Stimulated activated naive CD8-positive, alpha-beta T cell treated with anti-CD3 and anti-CD28 coated beads, Interleukin-15, Interleukin-2, amounts not matched to agents 100 U/mL and 50 U/mL, for 24 hours (primary cell): ENCODE measurements around the gene SLC1A2.

Experiments
- ATAC-seq: fragments of 150-1000 bp; cut with Tn5 transposase; one replicate; pipeline ENCODE4 v1.10.0; 2021
- DNase-seq: peaks from one replicate; pipeline ENCODE4 v3.0.0; 2021

Gene SLC1A2

DNA sequence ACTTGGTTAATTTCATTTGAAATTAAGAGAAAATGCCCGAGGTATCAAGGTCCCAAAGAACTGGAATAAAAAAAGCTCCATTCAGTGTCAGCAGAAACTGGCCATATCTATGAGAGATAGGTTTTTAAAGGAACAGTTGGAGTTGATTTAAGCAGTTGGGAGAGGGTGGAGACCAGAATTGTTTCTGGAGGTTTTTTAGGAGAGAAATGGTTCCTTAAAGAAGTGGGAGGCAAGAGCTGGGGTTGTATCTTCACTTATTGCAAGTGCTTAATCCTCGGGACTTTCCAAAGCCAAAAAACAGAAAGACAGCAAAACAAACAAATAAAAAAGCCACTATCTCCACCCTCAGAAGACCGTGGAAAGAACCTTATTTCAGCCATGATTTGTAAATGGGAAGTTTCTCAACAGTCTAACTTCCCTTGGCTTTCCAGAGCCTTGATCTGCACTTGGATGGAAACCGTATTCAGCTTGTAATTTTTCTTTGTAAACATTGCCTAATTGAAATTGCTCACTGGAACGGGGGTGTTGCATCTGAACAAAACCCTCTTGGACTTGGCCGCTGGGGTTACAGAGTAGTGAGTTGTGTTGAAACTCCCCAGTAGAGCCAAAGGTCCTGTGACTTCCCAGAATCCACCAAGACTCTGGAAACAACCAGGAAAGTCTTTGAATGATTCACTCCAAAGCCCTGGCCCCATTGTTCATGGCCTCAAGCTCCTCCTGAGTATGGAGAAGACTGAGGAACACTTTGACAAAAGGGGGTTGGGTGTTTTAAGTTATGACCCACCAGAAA lies 115.6 kb downstream of the SLC1A2 start:
- ATAC-seq (no peak), DNase-seq (no peak)

DNA sequence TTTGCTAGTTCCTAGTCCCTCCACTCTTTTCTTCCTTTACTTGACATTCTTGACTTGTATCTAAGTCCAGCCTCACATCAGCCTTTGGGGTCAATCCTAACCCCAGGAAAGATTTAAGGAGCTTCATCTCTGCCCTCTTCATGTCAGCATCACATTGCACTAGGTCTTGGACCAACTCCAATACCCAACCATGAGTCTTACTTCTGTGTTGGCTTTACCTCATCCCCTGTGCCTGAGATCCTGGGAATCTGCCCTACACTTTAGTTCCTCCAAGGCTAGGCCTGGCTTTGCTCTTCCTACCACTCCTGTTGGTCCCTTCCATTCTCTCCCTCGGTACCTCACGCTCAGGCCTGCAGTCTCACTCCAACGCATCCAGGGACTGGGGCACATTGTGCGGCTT lies 117.0 kb downstream of the SLC1A2 start:
- DNase-seq, result no peak
- ATAC-seq, result no peak

DNA sequence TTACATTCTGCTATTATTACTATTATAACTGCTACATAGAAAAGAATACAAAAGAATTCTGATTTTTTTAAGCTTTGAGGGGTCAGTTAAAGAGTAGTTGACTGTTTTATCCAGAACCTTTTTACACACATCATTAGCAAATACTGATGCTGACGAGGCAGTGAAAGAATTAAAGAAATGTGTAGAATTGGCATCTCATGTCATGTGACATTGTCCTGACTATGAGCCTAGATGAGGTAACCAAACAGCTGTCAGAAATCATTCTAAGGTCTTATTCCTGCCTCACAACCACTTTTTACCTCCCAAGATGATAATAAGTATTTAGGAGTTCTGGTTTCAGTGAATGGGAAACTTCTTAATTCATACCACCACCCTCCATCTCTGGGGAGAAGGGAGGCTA lies 121.0 kb downstream of the SLC1A2 start:
- ATAC-seq (no peak), DNase-seq (no peak)

DNA sequence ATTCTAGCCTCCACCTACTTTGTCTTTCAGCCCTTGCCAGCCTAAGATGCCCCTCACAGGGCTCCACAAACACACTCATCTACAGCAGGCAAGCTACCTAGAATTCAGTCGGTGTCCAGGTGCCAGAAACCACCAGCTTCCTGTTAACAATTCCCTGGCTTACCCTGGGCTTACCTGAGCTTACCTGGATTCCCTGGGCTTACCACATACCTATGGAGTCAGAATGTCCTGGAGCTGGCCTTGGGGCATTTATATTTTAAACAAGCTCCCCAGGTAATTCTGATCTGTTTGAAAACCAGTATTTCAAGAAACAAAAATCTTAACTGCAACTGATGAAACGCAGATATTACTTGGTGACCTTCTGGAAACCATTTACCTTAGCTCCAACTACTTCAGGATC lies 123.6 kb downstream of the SLC1A2 start:
- no peak for ATAC-seq
- no peak for DNase-seq

DNA sequence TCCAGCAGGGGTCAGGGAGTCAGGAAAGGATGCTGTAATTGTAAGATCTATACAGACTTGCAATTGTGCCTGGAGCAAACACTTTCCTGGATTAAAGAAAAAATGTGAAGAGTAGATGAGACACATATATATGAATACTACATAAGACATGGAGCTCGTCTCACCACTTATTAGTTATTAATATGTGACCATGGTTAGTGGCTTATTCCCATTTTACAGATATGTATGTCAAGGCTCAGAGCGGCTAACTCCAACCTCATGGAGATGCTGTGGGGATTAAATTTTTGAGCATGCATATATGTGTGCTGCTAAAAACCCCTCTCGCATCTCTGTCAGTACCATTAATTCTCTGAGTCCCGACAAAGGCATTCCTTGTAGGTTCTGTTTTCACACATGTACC lies 125.7 kb downstream of the SLC1A2 start:
- ATAC-seq, result no peak
- no peak for DNase-seq

DNA sequence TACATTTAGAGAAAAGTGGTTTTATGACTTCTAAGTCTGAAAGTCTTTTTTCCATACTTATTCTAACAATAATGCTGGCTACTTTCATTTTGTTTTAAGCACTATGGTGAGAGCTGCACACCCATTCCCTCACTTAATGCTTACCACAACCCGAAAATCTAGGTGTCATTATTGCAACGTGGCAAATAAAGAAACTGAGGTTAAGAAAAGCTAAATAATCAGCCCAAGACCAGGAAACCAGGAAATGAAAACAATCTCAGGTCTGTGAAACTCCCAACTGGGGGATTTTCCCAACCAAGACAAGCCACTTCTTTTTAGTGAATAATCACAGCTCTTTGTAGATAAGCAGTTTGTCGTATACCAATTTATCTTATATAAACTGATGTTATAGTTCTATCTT lies 126.3 kb downstream of the SLC1A2 start:
- DNase-seq (no peak), ATAC-seq (peak; percentile 48)

DNA sequence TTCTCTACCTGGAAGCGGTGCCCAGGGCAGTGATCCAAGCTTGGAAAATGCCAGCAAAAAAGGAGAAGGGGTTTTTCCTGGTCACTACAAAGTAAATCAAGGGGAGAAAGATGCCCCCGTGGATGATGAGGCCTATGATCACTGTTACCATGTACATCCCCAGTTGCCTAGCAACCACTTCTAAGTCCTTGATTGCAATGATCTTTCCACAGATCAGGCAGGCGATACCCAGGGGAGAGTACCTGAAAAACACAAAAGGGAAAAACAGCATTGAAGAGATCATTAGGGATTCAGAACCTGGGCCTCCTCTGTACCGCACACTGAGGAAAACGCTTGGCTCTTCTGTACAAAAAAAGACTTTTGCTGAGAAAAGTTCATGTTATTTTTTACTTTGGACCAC lies 127.1 kb downstream of the SLC1A2 start:
- ATAC-seq, result peak; percentile 84
- peak; percentile 32 for DNase-seq

DNA sequence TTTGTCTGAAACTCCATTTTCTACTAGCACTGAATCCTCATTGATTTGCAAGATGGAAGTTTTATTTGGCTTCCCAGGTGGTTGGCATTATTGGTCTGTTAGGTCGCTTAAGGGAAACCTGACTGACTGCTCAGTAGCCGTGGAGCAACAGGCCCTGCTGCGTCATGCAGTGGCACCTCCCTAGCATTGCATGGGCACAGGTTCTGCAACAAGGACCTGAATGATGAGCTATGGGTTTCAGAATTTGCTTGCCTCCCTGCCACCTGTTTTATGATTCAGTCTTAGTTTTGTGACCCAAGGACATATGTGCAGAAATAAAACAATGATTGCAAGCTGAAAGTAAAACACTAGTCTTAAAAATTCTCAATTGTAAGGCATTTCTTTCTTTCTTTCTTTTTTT lies 128.5 kb downstream of the SLC1A2 start:
- DNase-seq, result no peak
- ATAC-seq, result no peak

DNA sequence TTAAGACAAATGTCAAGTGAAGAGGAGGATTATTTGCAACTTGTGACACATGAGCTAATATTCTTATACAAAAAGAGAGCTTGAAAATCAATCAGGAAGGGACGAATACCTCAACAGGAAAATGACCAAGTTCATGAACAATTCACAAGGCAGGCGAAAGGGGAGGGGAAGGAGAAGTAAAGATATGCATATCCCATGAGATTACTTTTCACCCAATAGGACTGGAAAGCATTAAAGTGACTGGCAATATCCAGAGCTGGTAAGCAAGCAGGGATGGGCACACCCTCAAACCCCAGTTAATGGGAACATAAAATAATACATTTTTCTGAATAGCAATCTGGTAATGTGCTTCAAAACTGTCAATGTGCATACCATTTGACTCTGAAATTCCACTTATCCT lies 129.5 kb downstream of the SLC1A2 start:
- no peak for ATAC-seq
- DNase-seq, result no peak

DNA sequence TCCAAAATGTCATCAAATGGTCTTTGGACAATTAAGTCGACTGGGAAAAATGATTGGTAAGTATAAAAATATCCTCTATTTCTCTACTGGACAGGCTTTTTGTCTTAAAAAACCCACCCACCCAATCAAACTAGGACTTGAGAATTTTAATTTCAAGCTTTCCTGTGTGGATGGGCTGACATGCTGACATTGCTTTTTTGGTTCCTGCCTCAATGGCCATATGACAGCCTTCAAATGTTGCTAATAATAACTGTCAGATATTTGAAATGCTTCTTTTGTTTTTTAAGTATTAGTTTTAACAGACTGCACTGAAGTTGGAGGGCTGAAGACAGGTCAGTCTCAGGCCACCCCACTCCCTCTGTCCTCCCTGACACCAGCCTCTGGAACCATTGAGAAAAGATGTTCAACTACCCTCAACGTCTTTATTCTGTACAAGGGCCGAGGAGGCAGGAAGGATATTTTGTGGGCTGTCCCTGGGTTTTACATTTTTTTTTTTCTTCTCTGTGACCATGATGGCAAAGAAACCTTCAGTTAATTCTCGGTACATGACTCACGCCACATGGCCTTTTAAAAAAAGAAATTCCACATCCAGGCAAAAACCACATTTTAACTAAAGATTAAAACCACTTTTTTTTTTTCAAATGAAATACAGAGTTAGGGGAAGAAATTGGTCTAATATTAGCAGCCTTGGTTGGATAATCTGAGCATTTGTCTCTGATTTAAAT lies 130.4 kb downstream of the SLC1A2 start:
- ATAC-seq, result peak; percentile 58
- DNase-seq, result no peak

DNA sequence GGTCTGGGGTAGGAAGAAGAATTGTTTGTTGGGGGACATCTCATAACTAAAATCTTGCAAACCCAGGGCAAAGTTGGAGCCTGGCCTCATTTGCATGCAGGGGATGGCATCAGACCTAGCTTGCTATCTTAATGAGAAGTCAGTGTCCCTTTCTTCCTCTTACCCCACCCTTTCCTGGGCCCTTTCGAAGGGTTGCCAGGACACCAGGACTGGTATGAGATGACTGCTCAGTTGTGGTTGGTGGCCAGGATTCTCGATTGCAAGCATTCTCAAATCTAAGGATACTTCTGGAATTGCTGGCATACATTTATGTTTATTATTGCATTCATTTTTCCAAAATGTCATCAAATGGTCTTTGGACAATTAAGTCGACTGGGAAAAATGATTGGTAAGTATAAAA lies 131.0 kb downstream of the SLC1A2 start:
- DNase-seq (no peak), ATAC-seq (no peak)

DNA sequence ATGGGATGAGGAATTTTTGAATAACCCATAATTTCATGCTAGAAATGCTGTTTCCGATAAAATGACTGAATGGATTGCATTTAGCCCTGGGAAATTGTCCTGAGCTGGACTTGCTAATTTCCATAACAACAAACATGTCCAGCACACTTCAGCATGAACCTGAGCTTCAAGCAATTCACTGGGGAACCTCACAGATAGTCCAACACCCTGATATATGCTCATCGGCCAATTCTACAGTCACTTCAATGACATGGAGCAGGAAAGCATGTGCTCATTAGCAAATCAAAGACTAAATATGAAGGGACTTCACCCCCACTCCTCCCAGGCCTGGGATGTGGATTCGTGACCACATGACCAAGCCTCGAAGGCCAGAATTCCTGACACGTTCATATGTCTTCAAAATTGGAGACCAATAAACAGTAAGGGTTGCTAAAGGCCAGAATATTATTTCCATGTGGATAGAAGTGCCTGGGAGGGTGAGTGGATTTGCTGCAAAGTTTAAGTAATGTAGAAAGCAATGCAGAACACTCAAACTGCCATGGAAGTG lies 131.9 kb downstream of the SLC1A2 start:
- ATAC-seq, result no peak
- no peak for DNase-seq

DNA sequence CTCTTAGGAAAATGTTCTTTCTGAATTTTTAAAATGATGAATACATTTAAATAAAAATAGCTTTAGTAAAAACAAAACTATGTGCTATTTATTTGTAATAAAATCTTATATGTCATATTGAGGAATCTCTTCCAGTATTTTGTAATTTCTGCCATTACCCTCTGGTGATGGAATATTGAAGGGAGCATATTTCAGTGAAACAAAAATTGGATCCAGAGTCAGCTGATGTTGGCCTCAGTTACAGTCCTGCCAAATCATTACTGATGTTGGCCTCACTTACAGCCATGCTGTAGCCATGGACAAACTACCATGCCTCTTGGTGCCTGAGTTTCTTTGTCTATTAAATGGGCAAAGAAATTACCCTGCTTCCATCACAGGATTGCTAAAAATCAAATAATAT lies 133.2 kb downstream of the SLC1A2 start:
- DNase-seq, result no peak
- no peak for ATAC-seq

DNA sequence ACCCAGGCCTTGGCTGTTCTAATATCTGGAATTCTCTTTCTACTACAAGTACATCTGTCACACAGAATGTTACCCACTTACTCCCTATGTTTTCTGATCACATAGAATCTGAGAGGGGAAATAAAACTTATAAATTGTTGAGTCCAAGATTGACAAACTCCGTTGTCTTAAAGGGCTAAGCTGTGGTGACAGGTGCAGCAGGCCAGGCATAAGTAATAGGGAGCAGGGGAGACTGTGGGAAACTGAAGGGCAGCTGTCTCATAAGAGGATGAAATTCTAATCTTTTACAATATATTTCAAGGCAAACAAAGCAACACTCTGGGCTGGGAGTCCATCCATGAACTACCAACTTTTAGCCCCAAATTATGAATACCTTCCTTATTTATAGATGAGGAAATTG lies 133.9 kb downstream of the SLC1A2 start:
- DNase-seq (no peak), ATAC-seq (no peak)

DNA sequence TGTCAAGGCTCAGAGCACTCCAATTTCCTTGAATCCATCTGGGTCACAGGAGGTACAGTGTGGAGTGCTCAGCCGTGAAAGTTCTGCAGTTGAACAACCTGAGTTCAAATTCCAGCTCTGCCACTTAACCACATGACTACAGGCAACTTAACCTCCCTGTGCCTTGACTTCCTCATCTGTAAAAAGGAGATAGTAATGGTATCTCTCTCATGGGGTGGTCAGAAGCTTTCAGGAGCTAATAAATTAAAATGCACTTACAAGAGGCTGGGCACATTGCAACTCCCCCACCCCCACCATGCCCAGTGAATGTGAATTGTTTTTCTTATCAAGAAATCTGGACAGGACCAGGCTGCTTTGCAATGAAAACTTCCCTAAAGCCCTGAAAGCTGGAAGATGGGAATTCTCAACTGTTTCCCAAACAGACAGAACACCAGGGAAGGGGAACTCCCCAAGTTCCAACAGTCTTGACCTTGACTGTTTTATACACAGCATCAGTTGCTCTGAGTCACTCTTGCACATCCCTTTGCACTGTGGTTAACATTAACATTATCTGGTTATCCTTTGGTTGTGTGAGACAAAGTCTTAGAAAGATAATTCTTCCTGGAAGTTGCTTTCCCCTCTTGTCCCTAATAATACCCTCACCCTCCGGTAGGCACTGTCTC lies 137.0 kb downstream of the SLC1A2 start:
- no peak for DNase-seq

DNA sequence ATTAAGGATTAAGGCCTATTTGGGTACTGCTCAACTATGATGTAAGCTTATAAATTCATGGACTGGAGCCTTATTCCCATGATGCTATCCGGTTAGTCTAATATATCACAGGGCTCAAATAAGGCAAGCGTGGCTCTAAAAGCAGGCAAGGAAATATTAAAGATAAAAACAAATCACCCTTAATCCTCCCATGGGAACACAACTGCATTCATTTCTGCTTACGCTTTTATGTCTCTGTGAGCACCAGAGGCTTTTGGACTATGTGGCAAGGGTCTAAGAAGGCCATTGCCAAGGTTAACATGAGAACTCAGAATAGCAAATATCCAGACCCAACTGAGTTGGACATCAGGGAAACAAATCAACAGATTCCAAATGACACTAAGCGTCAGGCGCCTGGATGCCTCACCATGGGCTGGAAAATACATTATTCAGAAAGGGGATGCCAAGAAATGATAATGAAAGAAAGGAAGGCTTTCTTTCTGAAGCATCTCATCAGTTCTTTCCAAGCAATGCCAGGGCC lies 138.1 kb downstream of the SLC1A2 start:
- ATAC-seq, result no peak

More for the DNA sequence above, 137.0 kb downstream of the SLC1A2 start:
- ATAC-seq, result peak; percentile 92

DNA sequence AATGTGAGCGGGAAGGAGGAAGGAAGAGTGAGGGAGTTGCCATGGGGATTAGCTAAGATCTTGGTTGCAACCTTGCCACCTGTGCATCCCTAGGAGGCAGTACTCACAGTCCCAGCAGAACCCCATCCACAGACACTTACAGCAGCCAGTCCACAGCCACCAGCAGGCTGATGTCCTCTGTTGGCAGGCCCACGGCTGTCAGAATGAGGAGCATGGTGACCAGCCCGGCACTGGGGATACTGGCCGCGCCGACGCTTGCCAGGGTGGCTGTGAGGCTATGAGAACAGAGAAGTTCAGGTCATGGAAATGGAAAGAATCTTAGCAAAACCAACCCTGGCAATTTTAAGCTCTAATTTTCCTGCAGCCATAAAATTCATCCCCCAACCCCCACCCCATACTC lies 138.6 kb downstream of the SLC1A2 start:
- ATAC-seq (no peak), DNase-seq (no peak)

More for the DNA sequence above, 138.1 kb downstream of the SLC1A2 start:
- no peak for DNase-seq

DNA sequence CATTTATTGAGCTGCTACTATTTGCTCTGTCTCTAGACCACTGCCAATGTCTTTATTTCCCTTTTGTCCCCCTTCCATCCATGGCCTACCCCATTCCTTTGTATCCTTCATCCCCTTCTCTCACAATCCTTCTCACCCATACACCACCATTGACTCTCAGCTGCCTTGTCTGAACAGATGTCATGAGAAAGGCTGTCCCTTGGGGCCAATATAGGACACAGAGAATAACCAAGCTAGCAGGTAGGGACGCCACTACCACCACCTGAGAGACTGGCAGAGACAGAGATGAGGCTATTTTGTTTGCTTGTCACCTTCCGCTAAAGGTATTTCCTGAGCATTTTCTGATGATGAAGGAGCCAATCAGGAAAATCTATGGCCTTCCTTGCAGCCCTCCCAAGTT lies 141.5 kb downstream of the SLC1A2 start:
- ATAC-seq (no peak), DNase-seq (no peak)

DNA sequence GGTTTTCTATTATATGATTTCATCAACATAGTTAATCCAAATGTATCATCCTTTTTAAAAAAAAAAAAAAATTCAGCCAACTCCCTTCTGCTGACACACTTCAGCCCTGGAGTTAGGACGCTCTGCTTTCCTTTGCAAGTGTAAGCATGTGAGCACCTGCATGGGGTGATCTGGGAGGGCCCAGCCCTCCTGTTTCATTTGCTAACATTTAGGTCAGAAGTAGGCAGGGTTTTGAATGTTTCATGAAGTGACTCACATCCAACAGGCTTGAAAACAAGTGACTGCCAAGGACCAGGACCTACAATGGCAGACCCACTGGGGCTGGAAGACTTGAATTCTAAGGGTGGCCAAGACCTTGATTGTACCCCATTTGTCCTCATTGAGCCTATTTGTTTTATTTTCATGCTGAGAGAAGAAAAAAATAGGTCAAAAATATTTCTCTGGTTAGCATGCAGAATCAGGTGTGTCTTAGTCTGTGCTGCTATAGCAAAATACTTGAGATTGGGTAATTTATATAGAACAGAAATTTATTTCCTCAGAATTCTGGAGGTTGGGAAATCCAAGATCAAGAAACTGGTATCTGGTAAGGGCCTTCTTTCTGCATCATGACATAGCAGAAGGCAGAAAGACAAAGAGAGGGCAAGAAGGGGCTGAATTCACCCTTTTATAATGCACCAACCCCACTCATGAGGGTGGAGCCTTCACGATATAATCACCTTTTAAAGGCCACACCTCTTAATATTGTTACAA lies 142.8 kb downstream of the SLC1A2 start:
- peak; percentile 48 for ATAC-seq
- peak; percentile 26 for DNase-seq

DNA sequence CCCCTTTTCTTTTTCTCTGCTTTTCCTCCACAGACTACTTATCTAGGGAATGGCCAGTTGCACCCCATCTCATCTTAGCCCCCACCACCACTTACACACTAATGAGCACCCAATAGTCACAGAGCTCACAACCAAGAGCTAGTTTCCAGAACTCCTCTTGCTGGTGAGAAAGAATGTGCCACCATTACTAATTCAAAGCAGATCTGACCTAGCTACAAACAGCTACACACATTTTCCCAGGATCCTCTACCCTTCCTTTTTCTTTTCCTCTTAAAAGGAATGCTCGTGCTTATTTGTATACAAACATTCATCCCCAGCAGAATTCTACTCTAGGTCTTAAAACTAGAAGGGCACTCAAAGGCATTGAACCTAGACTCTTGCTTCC lies 143.6 kb downstream of the SLC1A2 start:
- no peak for DNase-seq
- ATAC-seq, result no peak

DNA sequence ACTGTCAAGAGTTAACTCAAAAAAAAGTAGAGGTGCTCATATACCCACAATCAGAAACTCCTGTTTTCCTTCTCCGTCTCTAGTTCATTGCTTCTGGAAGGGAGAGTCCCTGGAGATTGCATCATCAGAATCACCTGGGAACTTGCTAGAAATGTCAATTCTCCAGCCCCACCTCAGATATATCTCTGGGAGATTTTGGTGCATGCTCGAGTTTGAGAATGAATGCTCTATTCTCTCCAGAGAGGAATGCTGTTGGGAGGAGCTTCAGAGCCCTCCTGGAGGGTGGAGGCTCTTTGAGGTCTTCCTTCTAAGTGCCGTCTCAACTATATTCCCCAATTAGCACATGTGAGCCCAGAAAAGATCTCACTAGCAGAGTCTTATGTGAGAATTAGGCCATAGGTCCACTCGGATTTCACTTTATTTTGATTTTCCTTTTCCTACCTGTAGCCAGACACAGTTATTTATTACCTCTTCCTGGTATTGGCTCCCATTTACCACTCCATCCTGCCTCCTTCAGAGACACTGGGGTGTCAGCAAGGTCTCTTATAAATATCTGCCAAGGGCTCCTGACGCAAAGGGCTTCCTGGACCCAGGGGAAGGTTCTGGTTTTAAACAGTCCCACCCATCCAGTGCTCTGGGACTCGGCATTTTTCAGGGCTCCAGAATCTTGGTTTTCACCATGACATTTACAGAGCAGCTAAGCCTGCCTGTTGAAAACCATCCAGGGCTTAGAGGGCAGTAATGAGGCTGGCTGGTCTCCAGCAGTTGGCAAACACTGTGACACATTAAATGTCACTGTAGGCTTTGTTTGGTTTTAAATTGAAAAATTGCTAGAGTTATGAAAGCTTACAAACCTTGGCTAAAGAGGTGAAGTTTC lies 144.2 kb downstream of the SLC1A2 start:
- no peak for DNase-seq

More for the DNA sequence above, 144.2 kb downstream of the SLC1A2 start:
- peak; percentile 19 for ATAC-seq
